K562 (cell line): ENCODE measurements around the gene ZNF785. TPM values are rescaled to one million over a fixed set of nuclear protein-coding genes. Genes with fewer than 3 reads are reported as not detected.
A peak's percentile ranks its signal among the peaks of the same experiment; 100 is the strongest.

Experiments used
- ARNT ChIP-seq, 2 experiments: fragments of 450-650 bp; IDR thresholded peaks; 2 replicates each; pipeline ENCODE4 v1.6.1; 2016; ENCODE audit warnings: mild to moderate bottlenecking in 1 of 2
- BCL6 ChIP-seq: fragments of 250-450 bp; sonication (Bioruptor Pico); IDR thresholded peaks from 2 replicates; pipeline ENCODE4 v1.4.0; 2020
- BDP1 ChIP-seq: IDR thresholded peaks from 3 replicates; pipeline ENCODE4 v1.6.1; 2011; ENCODE audit not compliant: insufficient read length, insufficient read depth
- CBX5 ChIP-seq: IDR thresholded peaks from 2 replicates; pipeline ENCODE4 v1.6.1; 2014; ENCODE audit warnings: low read depth, borderline replicate concordance
- CHD1 ChIP-seq: fragments of 200-600 bp; sonication (generic); IDR thresholded peaks from one replicate; pipeline ENCODE4 v1.6.1; 2012; ENCODE audit warnings: mild to moderate bottlenecking, moderate library complexity, low read length, inconsistent platforms
- FOXJ2 ChIP-seq: fragments of 200-800 bp; sonication (Bioruptor generic); IDR thresholded peaks from 2 replicates; pipeline ENCODE4 v1.6.1; 2016; ENCODE audit warnings: missing genetic modification characterization, missing compliant biosample characterization
- HLTF ChIP-seq: fragments of 450-650 bp; IDR thresholded peaks from 2 replicates; pipeline ENCODE4 v1.6.1; 2016
- HMG20A ChIP-seq: fragments of 450-650 bp; formaldehyde crosslinking; conservative IDR thresholded peaks from 2 replicates; pipeline ENCODE4 v1.4.0; 2020; ENCODE audit warnings: mild to moderate bottlenecking, mixed read lengths
- JUND ChIP-seq, 2 experiments: IDR thresholded peaks; 2 replicates in 1 of 2; 3 replicates in 1 of 2; pipeline ENCODE4 v1.6.1; 2011; ENCODE audit warnings: borderline replicate concordance in 2 of 2, low read depth in 2 of 2, low read length in 2 of 2, improper control_type of control experiment in 1 of 2, missing biosample characterization in 1 of 2, missing genetic modification characterization in 1 of 2, missing genetic modification reagents in 1 of 2
- KAT8 ChIP-seq: fragments of 450-650 bp; IDR thresholded peaks from 2 replicates; pipeline ENCODE4 v1.6.1; 2016; ENCODE audit warnings: low read depth, mild to moderate bottlenecking
- MCM7 ChIP-seq, 2 experiments: fragments of 450-650 bp; IDR thresholded peaks; 2 replicates each; pipeline ENCODE4 v1.6.1; 2016 to 2018
- NFYB ChIP-seq: IDR thresholded peaks from 2 replicates; pipeline ENCODE4 v1.6.1; 2011; ENCODE audit warnings: mild to moderate bottlenecking, moderate library complexity; ENCODE audit not compliant: insufficient read length; ENCODE audit errors: extremely low read depth
- SLC30A9 ChIP-seq: fragments of 250-450 bp; sonication (Bioruptor Pico); IDR thresholded peaks from 2 replicates; pipeline ENCODE4 v1.8.0; 2022; ENCODE audit warnings: mild to moderate bottlenecking, moderate library complexity
- SPI1 ChIP-seq: IDR thresholded peaks from 2 replicates; pipeline ENCODE4 v1.6.1; 2011; ENCODE audit warnings: low read depth, low read length, control low read depth, borderline replicate concordance
- ZC3H4 ChIP-seq: sonication (generic); formaldehyde crosslinking; IDR thresholded peaks from 2 replicates; pipeline ENCODE4 v1.9.0; 2021; ENCODE audit warnings: missing genetic modification reagents, borderline replicate concordance
- ZKSCAN1 ChIP-seq: fragments of 150-350 bp; IDR thresholded peaks from 2 replicates; pipeline ENCODE4 v1.6.1; 2016; ENCODE audit warnings: low read depth, low read length
- ZNF133 ChIP-seq: fragments of 250-450 bp; sonication (Bioruptor Pico); IDR thresholded peaks from 2 replicates; pipeline ENCODE4 v1.4.0; 2020; ENCODE audit warnings: mild to moderate bottlenecking
- ZNF586 ChIP-seq: fragments of 450-650 bp; formaldehyde crosslinking; conservative IDR thresholded peaks from 2 replicates; pipeline ENCODE4 v1.4.0; 2020; ENCODE audit warnings: mild to moderate bottlenecking, moderate library complexity
- polyA plus RNA-seq, 8 experiments: library from polyadenylated mRNA; depleted of rRNA in 4 of 8; stranded (reverse) in 5 of 8; unstranded in 3 of 8; fragments of >200 nt; fragmentation: Nextera tagmentation in 2 of 8; fragmentation: Illumina TruSeq in 1 of 8; extraction: Ambion mirVana in 2 of 8; extraction: Trizol in 1 of 8; gene quantifications; 2 replicates each; pipeline versions ENCODE4 v1.2.1 to v1.2.3, GENCODE V29; 2011 to 2014; ENCODE audit warnings: inconsistent platforms in 1 of 8, missing spikeins in 1 of 8
- total RNA-seq, 7 experiments: library from RNA; depleted of rRNA in 6 of 7; stranded (reverse); fragments of >200 nt in 6 of 7; fragmentation: Illumina TruSeq in 2 of 7; extraction: Trizol in 2 of 7; gene quantifications; 2 replicates each; pipeline versions ENCODE4 v1.2.1 to v1.2.3, GENCODE V29; 2011 to 2021; ENCODE audit warnings: low replicate concordance in 1 of 7
- TF ChIP-seq, protein P1 (sequence below): sonication (generic); formaldehyde crosslinking; IDR thresholded peaks from 2 replicates; pipeline ENCODE4 v1.8.1; 2023; ENCODE audit warnings: missing genetic modification reagents, mild to moderate bottlenecking, borderline replicate concordance
- TF ChIP-seq, protein P2 (sequence below): sonication (generic); formaldehyde crosslinking; IDR thresholded peaks from 2 replicates; pipeline ENCODE4 v1.8.0; 2022; ENCODE audit warnings: mild to moderate bottlenecking, missing genetic modification reagents

ZNF785 gene
- total and polyA plus RNA-seq, 9 of the 15 experiments (the other 6 are each of a cell fraction or from before 2014, with no cell fraction given) = 0.64 to 11.0 (median 6.4) TPM

DNA sequence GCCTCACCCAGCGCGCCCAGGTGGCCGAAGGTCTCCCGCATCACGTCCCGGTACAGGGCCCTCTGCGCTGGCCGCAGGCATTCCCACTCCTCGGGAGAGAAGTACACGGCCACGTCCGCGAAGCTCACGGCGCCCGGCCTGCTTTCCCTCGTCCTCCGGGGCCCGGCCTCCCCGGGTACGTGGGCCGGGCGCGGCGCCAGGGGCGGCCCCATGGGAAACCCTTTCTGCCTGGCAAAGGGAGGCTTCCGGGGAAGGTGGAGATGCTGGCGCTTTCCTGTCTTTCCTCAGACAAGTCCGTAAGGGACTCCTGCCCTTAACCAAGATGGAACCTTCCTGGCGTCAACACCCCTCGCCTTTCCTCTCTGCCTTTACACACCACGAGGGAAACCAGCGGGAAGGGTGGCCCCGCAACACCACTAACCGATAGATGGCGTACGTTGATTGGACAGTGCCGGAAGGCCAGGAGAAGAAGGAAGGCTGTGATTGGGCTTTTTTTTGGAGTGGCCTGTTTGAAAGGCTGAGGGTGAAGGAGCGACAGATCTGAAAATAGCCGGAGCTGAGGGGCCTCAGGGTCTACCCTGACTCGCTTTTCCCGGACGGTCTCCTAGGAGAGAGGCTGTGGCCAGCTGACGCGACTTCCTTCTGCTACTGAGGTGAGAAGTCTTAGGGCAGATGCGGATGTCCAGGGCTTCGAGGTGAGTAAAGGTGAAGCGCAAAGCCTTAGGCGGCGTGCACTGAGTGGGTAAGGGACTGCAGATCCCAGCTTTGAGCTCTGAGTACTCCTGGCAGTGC lies at the start of gene ZNF785 (continued):
- TF ChIP-seq, protein P1, sequence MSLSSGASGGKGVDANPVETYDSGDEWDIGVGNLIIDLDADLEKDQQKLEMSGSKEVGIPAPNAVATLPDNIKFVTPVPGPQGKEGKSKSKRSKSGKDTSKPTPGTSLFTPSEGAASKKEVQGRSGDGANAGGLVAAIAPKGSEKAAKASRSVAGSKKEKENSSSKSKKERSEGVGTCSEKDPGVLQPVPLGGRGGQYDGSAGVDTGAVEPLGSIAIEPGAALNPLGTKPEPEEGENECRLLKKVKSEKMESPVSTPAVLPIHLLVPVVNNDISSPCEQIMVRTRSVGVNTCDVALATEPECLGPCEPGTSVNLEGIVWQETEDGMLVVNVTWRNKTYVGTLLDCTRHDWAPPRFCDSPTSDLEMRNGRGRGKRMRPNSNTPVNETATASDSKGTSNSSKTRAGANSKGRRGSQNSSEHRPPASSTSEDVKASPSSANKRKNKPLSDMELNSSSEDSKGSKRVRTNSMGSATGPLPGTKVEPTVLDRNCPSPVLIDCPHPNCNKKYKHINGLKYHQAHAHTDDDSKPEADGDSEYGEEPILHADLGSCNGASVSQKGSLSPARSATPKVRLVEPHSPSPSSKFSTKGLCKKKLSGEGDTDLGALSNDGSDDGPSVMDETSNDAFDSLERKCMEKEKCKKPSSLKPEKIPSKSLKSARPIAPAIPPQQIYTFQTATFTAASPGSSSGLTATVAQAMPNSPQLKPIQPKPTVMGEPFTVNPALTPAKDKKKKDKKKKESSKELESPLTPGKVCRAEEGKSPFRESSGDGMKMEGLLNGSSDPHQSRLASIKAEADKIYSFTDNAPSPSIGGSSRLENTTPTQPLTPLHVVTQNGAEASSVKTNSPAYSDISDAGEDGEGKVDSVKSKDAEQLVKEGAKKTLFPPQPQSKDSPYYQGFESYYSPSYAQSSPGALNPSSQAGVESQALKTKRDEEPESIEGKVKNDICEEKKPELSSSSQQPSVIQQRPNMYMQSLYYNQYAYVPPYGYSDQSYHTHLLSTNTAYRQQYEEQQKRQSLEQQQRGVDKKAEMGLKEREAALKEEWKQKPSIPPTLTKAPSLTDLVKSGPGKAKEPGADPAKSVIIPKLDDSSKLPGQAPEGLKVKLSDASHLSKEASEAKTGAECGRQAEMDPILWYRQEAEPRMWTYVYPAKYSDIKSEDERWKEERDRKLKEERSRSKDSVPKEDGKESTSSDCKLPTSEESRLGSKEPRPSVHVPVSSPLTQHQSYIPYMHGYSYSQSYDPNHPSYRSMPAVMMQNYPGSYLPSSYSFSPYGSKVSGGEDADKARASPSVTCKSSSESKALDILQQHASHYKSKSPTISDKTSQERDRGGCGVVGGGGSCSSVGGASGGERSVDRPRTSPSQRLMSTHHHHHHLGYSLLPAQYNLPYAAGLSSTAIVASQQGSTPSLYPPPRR (CRISPR knock-in tag) = peak; percentile 45; the same call in 1 of the 2 replicates
- TF ChIP-seq HMG20A (CRISPR knock-in tag) (no peak), CBX5 (no peak), SLC30A9 (no peak), ARNT (IDR thresholded peaks at IDR 0.05) (peak; percentile 59 to 84; a peak in 2 of 4 replicates), NFYB (peak; percentile 77), SPI1 (no peak), JUND (IDR thresholded peaks at IDR 0.05; ENCODE audit: borderline replicate concordance, low read depth, low read length) (peak; percentile 72; the same call in 1 of the 2 replicates), JUND (tag; IDR thresholded peaks at IDR 0.05; ENCODE audit: borderline replicate concordance, low read depth, low read length) (peak; percentile 65; the same call in 1 of the 3 replicates), ZC3H4 (no peak), BCL6 (peak; percentile 29; the same call in 1 of the 2 replicates), ZNF586 (CRISPR knock-in tag) (no peak), CHD1 (no peak), MCM7 (IDR thresholded peaks at IDR 0.05) (no peak), BDP1 (no peak), KAT8 (no peak), HLTF (no peak), ZNF133 (CRISPR knock-in tag) (no peak), FOXJ2 (tag) (no peak), ZKSCAN1 (no peak)
- TF ChIP-seq, protein P2, sequence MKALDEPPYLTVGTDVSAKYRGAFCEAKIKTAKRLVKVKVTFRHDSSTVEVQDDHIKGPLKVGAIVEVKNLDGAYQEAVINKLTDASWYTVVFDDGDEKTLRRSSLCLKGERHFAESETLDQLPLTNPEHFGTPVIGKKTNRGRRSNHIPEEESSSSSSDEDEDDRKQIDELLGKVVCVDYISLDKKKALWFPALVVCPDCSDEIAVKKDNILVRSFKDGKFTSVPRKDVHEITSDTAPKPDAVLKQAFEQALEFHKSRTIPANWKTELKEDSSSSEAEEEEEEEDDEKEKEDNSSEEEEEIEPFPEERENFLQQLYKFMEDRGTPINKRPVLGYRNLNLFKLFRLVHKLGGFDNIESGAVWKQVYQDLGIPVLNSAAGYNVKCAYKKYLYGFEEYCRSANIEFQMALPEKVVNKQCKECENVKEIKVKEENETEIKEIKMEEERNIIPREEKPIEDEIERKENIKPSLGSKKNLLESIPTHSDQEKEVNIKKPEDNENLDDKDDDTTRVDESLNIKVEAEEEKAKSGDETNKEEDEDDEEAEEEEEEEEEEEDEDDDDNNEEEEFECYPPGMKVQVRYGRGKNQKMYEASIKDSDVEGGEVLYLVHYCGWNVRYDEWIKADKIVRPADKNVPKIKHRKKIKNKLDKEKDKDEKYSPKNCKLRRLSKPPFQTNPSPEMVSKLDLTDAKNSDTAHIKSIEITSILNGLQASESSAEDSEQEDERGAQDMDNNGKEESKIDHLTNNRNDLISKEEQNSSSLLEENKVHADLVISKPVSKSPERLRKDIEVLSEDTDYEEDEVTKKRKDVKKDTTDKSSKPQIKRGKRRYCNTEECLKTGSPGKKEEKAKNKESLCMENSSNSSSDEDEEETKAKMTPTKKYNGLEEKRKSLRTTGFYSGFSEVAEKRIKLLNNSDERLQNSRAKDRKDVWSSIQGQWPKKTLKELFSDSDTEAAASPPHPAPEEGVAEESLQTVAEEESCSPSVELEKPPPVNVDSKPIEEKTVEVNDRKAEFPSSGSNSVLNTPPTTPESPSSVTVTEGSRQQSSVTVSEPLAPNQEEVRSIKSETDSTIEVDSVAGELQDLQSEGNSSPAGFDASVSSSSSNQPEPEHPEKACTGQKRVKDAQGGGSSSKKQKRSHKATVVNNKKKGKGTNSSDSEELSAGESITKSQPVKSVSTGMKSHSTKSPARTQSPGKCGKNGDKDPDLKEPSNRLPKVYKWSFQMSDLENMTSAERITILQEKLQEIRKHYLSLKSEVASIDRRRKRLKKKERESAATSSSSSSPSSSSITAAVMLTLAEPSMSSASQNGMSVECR (CRISPR knock-in tag) = peak; percentile 95
